Activated CD4-positive, alpha-beta T cell treated with anti-CD3 and anti-CD28 coated beads, Interleukin-2, Interleukin-4, amounts not matched to agents 100 ng/mL and 50 ng/mL, durations not matched to agents 16 hours and 8 hours (primary cell): ENCODE measurements around the gene RPS15.

ENCODE experiments used
- DNase-seq: peaks from one replicate; pipeline ENCODE4 v3.0.0-alpha.2; 2020; ENCODE audit warnings: low spot score

Gene RPS15

DNA sequence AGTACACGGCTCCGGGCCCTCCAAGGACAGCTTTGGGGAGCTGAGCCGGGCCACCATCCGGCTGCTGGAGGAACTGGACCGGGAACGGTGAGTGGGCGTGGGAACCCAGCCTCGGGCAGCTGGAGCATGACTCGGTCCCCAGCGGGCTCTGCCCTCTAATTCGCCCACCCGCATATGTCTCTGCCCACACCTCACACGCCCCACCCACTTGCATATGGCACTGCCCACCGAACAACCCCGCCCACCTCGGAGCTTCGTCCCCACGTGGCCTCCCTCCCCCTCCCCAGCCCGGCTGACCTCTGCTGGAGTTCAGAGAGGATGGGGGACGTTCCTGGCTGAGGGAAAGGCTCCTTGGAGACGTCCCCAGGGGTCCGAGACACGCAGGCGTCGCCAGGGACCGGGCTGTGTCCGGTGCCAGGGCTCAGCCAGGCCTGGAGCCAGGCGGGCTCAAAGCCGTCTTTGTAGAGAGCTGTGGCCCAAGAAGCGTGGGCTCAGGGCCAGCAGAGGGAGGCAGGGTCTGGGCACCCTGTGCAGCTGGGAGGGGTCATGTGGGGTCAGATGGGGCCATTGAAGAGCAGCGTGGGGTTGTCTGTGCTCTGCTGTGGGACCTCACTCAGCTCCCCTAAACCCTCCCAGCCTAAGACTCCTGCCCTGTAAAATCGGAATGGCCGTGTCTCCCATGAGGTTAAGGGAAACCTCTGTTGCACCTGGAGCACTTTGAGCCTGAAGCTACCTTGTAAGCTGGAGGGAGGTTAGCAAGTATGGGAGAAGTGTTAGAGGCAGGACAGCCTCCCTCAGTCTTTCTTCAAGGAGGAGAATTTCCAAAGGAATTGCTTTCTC, 15.5 kb downstream of the RPS15 start:
- DNase-seq: no peak

DNA sequence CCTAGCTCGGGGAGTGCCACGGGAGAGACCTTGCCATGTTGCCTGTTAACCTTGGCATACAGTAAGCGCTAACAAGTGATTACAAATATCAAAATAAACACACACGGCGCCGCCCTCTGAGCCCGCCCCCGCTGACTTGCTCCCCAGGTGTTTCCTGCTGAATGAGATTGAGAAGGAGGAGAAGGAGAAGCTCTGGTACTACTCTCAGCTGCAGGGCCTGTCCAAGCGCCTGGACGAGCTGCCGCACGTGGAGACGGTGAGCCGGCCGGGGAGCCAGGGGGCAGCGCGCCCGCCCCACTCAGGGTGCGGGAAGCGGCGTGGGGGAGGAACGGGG, 16.8 kb downstream of the RPS15 start:
- DNase-seq: no peak

DNA sequence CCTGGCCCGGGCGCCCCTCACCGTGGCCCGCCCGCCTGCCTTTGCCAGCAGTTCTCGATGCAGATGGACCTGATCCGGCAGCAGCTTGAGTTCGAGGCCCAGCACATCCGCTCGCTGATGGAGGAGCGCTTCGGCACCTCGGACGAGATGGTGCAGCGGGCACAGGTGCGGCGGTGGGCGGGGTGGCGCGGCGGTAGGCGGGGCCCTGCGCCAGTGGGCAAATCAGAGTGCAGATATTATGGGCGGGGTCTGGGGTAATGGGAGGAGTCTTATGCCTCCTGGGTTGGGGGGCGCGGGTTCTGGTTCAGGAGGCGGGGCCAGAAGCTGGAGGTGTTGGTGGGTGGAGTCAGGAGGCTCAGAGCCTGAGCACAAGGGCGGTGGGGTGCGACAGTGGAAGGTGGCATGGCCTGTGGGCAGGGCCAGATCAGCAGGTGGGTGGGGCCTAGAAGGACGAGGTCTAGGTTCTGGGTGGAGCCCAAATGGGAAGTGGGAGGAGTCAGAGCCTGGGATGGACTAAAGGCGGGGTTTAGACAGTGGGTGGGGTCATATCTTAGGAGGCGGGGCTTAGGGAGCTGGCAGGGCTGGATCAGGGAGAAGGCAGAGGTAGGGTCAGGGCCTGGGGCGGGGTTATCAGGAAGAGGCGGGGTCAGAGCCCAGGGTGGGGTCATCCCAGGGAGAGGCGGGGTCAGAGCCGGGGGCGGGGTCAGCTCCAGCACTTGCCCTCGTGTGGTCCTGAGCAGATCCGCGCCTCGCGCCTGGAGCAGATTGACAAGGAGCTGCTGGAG, 17.3 kb downstream of the RPS15 start:
- DNase-seq: peak; percentile 74

DNA sequence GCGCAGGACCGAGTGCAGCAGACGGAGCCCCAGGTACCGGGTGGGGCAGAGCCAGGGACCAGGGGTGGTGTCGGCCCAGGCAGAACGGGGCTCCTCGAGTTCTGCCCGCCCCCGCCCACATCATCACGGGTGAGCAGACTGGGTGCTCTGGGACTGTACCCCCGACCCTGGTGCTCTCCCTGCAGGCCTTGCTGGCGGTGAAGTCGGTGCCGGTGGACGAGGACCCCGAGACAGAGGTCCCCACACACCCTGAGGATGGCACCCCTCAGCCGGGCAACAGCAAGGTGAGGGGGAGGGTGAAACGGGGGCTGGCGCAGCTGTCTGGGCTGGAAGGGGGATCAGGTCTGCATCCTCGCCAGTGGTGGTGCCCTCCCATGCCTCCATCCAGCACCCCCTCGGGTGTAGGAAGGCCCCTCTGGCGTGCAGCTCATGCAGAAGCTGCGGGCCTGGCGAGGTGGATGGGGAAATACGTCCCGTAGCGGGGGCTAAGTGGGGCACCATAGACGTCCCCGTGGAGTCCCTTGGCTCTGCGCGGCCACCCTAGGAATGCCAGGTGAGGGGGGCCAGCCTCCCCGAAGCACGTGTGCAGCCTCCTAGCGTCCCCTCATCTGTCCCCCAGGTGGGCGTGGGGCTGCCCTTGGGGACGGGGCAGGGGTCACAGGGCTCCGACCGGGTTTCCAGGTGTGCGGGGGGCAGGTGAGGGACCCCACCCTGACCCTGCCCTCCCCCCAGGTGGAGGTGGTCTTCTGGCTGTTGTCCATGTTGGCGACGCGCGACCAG, 18.1 kb downstream of the RPS15 start:
- DNase-seq: no peak

GRCh38 chr19:1457031-1457739, 19.0 kb downstream of the RPS15 start:
- DNase-seq: no peak

DNA sequence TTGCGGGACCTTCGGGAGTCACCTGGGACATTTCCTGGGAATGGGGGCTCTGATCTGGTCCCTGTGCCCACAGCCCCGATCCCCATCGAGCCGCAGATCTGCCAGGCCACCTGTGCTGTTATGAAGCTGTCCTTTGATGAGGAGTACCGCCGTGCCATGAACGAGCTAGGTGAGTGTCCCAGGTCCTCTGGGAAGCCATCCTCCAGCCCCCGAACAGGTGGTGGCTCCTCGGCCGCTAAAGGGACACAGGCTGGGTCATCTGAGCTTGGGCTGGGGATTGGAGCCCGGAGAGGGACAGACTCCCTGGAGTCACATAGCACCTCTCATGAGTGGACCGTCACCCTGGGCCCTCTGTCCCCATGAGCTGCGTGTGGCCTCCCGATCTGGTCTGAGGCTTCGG, 19.7 kb downstream of the RPS15 start:
- DNase-seq: no peak

- no peak for DNase-seq
Measured at GRCh38 chr19:1459479-1459878, 21.3 kb downstream of the RPS15 start.

DNA sequence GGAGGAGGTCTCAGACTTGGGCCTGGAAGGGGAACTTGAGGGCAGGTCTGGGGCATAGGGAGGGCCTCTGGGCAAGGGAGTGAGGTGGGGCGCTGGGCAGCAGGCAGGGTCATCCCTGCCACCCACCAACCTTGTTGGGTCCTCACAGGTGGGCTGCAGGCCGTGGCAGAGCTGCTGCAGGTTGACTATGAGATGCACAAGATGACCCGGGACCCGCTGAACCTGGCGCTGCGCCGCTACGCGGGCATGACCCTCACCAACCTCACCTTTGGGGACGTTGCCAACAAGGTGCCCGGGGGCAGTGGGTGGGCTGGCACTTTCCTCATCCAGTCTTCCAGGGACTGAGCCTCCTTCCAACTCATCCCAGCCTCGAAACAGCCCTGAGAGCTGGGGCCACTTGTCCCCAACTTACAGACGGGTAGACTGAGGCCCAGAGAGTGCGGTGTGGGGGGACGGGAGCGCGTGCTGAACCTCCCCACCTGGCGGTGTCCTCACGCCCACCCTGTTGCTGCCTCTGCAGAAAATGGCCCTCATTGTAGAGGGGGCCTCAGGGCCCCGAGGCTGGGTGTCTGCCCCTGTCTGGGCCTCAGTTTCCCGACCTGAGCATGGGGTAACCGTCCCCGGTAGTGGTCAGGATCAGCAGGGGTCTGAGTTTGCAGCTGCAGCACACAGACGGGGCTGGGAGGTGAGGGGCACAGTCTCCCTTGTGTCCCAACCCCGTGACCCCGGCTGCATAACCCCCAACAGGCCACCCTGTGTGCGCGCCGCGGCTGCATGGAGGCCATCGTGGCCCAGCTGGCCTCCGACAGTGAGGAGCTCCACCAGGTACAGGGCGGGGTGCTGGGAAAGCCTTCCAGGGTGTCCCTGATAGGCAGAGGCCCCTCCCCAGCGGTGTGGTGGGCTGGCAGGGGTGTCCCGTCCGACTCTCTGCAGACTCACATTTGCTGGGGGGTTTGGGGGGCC, 22.1 kb downstream of the RPS15 start:
- DNase-seq: no peak

GRCh38 chr19:1461862-1462261, 23.7 kb downstream of the RPS15 start:
- no peak for DNase-seq

GRCh38 chr19:1465191-1466016, 27.2 kb downstream of the RPS15 start:
- DNase-seq: peak; percentile 36

DNA sequence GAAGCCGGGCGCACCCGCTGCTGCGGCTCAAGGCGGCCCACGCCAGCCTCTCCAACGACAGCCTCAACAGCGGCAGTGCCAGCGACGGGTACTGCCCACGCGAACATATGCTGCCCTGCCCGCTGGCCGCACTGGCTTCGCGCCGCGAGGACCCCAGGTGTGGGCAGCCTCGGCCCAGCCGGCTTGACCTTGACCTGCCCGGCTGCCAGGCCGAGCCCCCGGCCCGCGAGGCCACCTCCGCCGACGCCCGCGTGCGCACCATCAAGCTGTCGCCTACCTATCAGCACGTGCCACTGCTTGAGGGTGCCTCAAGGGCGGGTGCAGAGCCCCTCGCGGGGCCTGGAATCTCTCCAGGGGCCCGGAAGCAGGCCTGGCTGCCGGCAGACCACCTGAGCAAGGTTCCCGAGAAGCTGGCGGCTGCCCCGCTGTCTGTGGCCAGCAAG, 27.8 kb downstream of the RPS15 start:
- no peak for DNase-seq

- DNase-seq: no peak
Measured at GRCh38 chr19:1466461-1467214, 28.4 kb downstream of the RPS15 start.

DNA sequence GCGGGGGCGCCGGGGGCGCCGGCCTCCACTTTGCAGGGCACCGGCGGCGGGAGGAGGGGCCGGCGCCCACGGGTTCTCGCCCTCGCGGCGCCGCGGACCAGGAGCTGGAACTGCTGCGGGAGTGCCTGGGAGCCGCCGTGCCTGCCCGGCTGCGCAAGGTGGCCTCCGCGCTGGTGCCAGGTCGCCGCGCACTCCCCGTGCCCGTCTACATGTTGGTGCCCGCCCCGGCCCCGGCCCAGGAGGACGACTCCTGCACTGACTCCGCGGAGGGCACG, 29.0 kb downstream of the RPS15 start:
- no peak for DNase-seq

DNA sequence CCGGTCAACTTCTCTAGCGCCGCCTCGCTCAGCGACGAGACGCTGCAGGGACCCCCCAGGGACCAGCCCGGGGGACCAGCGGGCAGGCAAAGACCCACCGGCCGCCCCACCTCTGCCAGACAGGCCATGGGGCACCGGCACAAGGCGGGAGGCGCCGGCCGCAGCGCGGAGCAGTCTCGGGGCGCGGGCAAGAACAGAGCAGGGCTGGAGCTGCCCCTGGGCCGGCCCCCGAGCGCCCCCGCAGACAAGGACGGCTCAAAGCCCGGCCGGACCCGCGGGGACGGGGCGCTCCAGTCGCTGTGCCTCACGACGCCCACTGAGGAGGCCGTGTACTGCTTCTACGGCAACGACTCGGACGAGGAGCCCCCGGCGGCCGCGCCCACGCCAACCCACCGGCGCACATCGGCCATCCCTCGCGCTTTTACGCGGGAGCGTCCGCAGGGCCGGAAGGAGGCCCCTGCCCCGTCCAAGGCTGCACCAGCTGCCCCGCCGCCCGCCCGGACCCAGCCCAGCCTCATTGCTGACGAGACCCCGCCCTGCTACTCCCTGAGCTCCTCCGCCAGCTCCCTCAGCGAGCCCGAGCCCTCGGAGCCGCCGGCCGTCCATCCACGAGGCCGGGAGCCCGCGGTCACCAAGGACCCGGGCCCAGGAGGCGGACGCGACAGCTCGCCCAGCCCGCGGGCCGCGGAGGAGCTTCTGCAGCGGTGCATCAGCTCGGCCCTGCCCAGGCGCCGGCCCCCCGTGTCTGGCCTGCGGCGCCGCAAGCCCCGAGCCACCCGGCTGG, 29.5 kb downstream of the RPS15 start:
- no peak for DNase-seq

- no peak for DNase-seq
Measured at GRCh38 chr19:1468274-1468820, 30.2 kb downstream of the RPS15 start.

DNA sequence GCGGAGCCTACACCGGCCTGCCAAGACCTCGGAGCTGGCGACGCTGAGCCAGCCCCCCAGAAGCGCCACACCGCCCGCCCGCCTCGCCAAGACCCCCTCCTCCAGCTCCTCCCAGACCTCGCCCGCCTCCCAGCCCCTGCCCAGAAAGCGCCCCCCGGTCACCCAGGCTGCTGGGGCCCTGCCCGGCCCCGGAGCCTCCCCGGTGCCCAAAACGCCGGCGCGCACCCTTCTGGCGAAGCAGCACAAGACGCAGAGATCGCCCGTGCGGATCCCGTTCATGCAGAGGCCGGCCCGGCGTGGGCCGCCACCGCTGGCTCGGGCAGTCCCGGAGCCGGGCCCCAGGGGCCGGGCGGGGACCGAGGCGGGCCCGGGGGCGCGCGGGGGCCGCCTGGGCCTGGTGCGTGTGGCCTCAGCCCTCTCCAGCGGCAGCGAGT, 30.6 kb downstream of the RPS15 start:
- peak; percentile 44 for DNase-seq

DNA sequence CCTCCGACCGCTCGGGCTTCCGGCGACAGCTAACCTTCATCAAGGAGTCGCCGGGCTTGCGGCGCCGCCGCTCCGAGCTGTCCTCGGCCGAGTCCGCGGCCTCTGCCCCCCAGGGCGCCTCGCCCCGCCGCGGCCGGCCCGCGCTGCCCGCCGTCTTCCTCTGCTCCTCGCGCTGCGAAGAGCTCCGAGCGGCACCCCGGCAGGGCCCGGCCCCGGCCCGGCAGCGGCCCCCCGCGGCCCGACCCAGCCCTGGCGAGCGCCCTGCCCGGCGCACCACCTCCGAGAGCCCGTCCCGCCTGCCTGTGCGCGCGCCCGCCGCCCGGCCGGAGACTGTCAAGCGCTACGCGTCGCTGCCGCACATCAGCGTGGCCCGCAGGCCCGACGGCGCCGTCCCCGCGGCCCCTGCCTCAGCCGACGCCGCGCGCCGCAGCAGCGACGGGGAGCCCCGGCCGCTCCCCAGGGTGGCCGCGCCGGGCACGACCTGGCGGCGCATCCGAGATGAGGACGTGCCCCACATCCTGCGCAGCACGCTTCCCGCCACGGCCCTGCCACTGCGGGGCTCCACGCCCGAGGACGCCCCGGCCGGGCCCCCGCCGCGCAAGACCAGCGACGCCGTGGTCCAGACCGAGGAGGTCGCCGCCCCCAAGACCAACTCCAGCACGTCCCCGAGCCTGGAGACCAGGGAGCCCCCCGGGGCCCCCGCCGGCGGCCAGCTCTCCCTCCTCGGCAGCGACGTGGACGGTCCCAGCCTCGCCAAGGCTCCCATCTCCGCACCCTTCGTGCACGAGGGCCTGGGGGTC, 31.3 kb downstream of the RPS15 start:
- no peak for DNase-seq

GRCh38 chr19:1470055-1470304, 31.8 kb downstream of the RPS15 start:
- no peak for DNase-seq
